PC-9 (cell line): ENCODE data around the gene PNMA6E.
"Not testable (repeated sequence)": the region's sequence is repeated elsewhere in the genome, so short reads cannot be mapped to it uniquely, and the experiment has no call there.

Source experiments
- EZH2 ChIP-seq: fragments of 200-600 bp; sonication (generic); IDR thresholded peaks from 2 replicates; pipeline ENCODE4 v1.8.0; 2017; ENCODE audit warnings: antibody characterized with exemption, low read depth
- TF ChIP-seq, protein P1 (sequence below): fragments of 200-600 bp; sonication (generic); conservative IDR thresholded peaks from 2 replicates; pipeline ENCODE4 v1.6.1; 2017; ENCODE audit warnings: mixed run types, antibody characterized with exemption, mild to moderate bottlenecking, moderate library complexity

DNA sequence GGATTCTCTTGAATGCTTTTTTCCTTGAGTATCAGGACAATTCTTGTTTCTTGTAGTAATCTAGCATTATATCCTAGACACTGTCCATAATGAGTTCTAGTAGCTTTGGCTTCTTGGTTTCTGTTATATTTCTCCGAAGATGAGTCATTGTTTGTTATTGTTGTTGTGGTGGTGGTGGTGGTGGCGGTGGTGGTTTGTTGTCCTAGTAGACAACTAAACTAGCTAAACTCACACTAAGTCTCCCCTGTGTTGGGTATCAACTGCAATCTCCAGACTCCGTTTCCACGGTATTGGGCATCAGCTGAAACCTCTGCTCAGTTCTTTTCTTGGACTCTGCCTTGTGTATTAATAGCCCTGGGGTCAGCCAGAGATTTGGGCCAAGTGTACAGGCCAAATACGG lies 3.2 kb upstream of the PNMA6E start:
- TF ChIP-seq, protein P1, sequence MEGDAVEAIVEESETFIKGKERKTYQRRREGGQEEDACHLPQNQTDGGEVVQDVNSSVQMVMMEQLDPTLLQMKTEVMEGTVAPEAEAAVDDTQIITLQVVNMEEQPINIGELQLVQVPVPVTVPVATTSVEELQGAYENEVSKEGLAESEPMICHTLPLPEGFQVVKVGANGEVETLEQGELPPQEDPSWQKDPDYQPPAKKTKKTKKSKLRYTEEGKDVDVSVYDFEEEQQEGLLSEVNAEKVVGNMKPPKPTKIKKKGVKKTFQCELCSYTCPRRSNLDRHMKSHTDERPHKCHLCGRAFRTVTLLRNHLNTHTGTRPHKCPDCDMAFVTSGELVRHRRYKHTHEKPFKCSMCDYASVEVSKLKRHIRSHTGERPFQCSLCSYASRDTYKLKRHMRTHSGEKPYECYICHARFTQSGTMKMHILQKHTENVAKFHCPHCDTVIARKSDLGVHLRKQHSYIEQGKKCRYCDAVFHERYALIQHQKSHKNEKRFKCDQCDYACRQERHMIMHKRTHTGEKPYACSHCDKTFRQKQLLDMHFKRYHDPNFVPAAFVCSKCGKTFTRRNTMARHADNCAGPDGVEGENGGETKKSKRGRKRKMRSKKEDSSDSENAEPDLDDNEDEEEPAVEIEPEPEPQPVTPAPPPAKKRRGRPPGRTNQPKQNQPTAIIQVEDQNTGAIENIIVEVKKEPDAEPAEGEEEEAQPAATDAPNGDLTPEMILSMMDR, result not testable (repeated sequence)
- not testable (repeated sequence) for TF ChIP-seq EZH2
